IPS-18a (cell line): ENCODE results near the gene CDH11.

ENCODE experiments used
- H3K27ac ChIP-seq: one replicate; pipeline ENCODE4 v1.5.1; 2013; ENCODE audit warnings: low read length
- H3K27me3 ChIP-seq: one replicate; pipeline ENCODE4 v1.6.1; 2013; ENCODE audit warnings: mild to moderate bottlenecking, low read length; ENCODE audit not compliant: control insufficient read depth, insufficient read depth
- H3K36me3 ChIP-seq: one replicate; pipeline ENCODE4 v1.6.1; 2013; ENCODE audit warnings: low read depth, low read length; ENCODE audit not compliant: control insufficient read depth
- H3K4me1 ChIP-seq: one replicate; pipeline ENCODE4 v1.6.1; 2013; ENCODE audit warnings: low read depth, low read length; ENCODE audit not compliant: control insufficient read depth
- H3K4me3 ChIP-seq: one replicate; pipeline ENCODE4 v1.5.1; 2013; ENCODE audit warnings: low read length
- H3K9ac ChIP-seq: one replicate; pipeline ENCODE4 v1.6.1; 2013; ENCODE audit warnings: mild to moderate bottlenecking, low read length, moderate library complexity
- H3K9me3 ChIP-seq: one replicate; pipeline ENCODE4 v1.6.1; 2013; ENCODE audit warnings: low read depth, low read length; ENCODE audit not compliant: control insufficient read depth

The CDH11 gene

DNA sequence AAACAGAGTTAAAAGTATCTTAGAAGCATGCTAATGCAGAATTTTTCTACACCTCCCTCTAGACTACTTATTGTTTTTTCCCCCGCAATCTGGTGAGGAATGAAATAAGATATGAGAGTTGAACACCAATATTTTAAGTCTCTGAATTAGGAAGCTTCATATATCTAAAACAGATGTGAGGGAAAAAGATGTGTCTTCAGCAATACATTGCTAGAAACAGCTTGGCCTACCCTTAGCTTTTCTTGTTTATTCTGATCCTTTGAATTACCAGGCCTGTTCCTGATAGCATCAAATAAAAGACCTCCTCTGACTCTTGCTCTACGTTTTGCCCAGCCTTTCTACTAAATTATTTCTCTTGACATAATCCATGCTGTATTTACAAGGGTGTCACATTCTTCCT is 221.8 kb downstream of the CDH11 start:
- H3K27me3 ChIP-seq: no peaks in the 10 kb centered on the region
- H3K9ac ChIP-seq: no peak overlapping the region
- H3K4me3 ChIP-seq: no peak overlapping the region
- H3K9me3 ChIP-seq: no peaks in the 10 kb centered on the region
- no peak overlapping the region for H3K27ac ChIP-seq
- H3K4me1 ChIP-seq: no peaks in the 10 kb centered on the region
- H3K36me3 ChIP-seq: no peaks in the 10 kb centered on the region

DNA sequence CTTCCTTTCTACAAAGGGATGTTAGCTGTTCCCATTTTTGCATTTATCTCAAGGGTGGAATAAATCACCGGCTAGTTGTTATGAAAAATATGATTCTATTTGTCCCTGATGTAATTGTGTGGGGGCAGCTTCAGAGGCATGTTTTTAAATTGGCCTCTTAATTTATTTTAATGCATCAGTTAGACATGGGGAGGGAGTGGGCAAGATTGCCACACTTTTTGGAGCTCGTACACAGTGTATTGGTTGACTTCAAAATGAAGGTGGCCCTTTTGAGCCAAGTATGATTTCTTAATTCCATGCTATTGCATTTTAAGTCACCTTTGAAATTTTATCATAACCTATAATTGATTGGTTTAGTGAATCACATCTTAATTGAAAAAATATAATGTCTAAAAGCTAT is 223.7 kb downstream of the CDH11 start:
- Histone ChIP-seq H3K27ac (no peak overlapping the region), H3K27me3 (no peaks in the 10 kb centered on the region), H3K36me3 (no peaks in the 10 kb centered on the region), H3K4me1 (no peaks in the 10 kb centered on the region), H3K4me3 (no peak overlapping the region), H3K9ac (no peak overlapping the region), H3K9me3 (no peaks in the 10 kb centered on the region)
